PFSK-1 (cell line): Measurements from ENCODE around the gene PHLPP2.

ENCODE experiments used
- FOXP2 ChIP-seq: optimal IDR thresholded peaks from 2 replicates; pipeline ENCODE3; 2011; ENCODE audit warnings: borderline replicate concordance, control low read depth, inconsistent platforms; ENCODE audit not compliant: insufficient read depth; ENCODE audit errors: extremely low read length, extremely low read depth
- POLR2AphosphoS5 ChIP-seq: IDR thresholded peaks from 2 replicates; pipeline ENCODE4 v1.6.1; 2012; ENCODE audit warnings: low read depth, mild to moderate bottlenecking, control low read depth, low read length, moderate library complexity
- SIN3A ChIP-seq: IDR thresholded peaks from 2 replicates; pipeline ENCODE4 v1.6.1; 2012; ENCODE audit warnings: mild to moderate bottlenecking, low read length, moderate library complexity, borderline replicate concordance; ENCODE audit not compliant: insufficient read depth

- no peak for TF ChIP-seq FOXP2
- no peak for TF ChIP-seq POLR2AphosphoS5
- TF ChIP-seq SIN3A, result no peak
These were observed 65.7 kb downstream of the PHLPP2 start for GRCh38 chr16:71658771-71659170.
